HG03135 (cell line): Measurements from ENCODE around the gene UMOD.

ENCODE experiments used
- ATAC-seq: cut with Tn5 transposase; IDR thresholded peaks from one replicate; pipeline ENCODE4 v1.9.1; 2021; ENCODE audit warnings: mild to moderate bottlenecking, moderate library complexity; ENCODE audit not compliant: unreplicated experiment

The UMOD gene

GRCh38 chr16:20352615-20353014 is at the start of gene UMOD:
Gene UMOD (minus strand): TSS chr16:20352715. CDS start chr16:20350737, 1,978 bp downstream.
- no peak for ATAC-seq

GRCh38 chr16:20401475-20402016 is 49.0 kb upstream of the UMOD start:
- ATAC-seq = no peak

- ATAC-seq = no peak
These were observed 48.6 kb upstream of the UMOD start for GRCh38 chr16:20401066-20401465.

GRCh38 chr16:20399185-20399584 is 46.7 kb upstream of the UMOD start:
- ATAC-seq = no peak

- no peak for ATAC-seq
These were observed 46.1 kb upstream of the UMOD start for GRCh38 chr16:20398603-20399002.

- ATAC-seq = no peak
These were observed 45.1 kb upstream of the UMOD start for GRCh38 chr16:20397468-20398074.

GRCh38 chr16:20396846-20397467 is 44.4 kb upstream of the UMOD start:
- ATAC-seq = no peak

- ATAC-seq = no peak
These were observed 43.4 kb upstream of the UMOD start for GRCh38 chr16:20395946-20396345.

- ATAC-seq = no peak
These were observed 41.5 kb upstream of the UMOD start for GRCh38 chr16:20393801-20394577.

- ATAC-seq = no peak
These were observed 38.5 kb upstream of the UMOD start for GRCh38 chr16:20391045-20391444.

GRCh38 chr16:20388854-20389253 is 36.3 kb upstream of the UMOD start:
- ATAC-seq = no peak

GRCh38 chr16:20387978-20388377 is 35.5 kb upstream of the UMOD start:
- no peak for ATAC-seq

- ATAC-seq = no peak
These were observed 33.6 kb upstream of the UMOD start for GRCh38 chr16:20385844-20386832.

GRCh38 chr16:20383106-20384029 is 30.9 kb upstream of the UMOD start:
- no peak for ATAC-seq

- no peak for ATAC-seq
These were observed 29.9 kb upstream of the UMOD start for GRCh38 chr16:20382202-20382948.

GRCh38 chr16:20380782-20381181 is 28.3 kb upstream of the UMOD start:
- no peak for ATAC-seq

- ATAC-seq = no peak
These were observed 24.7 kb upstream of the UMOD start for GRCh38 chr16:20377181-20377580.

- no peak for ATAC-seq
These were observed 20.2 kb upstream of the UMOD start for GRCh38 chr16:20372701-20373100.
